Cardiac fibroblast (primary cell): ENCODE results near the gene NUTM1.
"Not testable (repeated sequence)": the region's sequence is repeated elsewhere in the genome, so short reads cannot be mapped to it uniquely, and the experiment has no call there.

ENCODE experiments used
- DNase-seq, 2 donors: peaks; one replicate each; pipeline versions ENCODE4 v3.0.0 to v3.0.0-alpha.2; 2010; ENCODE audit warnings: low read depth in 2 of 2
- H3K4me3 ChIP-seq, 2 donors: replicated peaks in 1 of 2; 1 replicate in 1 of 2; 2 replicates in 1 of 2; pipeline ENCODE4 v1.5.1; 2011; ENCODE audit warnings: low read depth in 2 of 2, low read length in 2 of 2, mild to moderate bottlenecking in 2 of 2, moderate library complexity in 1 of 2
- TF ChIP-seq, protein P1 (sequence below): IDR thresholded peaks from one replicate; pipeline ENCODE4 v1.5.1; 2011; ENCODE audit warnings: low read depth, mild to moderate bottlenecking, low read length, inconsistent platforms

NUTM1 gene

DNA sequence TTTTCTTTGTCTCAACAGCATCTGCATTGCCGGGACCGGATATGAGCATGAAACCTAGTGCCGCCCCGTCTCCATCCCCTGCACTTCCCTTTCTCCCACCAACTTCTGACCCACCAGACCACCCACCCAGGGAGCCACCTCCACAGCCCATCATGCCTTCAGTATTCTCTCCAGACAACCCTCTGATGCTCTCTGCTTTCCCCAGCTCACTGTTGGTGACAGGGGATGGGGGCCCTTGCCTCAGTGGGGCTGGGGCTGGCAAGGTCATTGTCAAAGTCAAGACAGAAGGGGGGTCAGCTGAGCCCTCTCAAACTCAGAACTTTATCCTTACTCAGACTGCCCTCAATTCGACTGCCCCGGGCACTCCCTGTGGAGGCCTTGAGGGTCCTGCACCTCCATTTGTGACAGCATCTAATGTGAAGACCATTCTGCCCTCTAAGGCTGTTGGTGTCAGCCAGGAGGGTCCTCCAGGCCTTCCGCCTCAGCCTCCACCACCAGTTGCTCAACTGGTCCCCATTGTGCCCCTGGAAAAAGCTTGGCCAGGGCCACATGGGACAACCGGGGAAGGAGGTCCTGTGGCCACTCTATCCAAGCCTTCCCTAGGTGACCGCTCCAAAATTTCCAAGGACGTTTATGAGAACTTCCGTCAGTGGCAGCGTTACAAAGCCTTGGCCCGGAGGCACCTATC, 5.0 kb downstream of the NUTM1 start:
- no peak for DNase-seq
- TF ChIP-seq, protein P1, sequence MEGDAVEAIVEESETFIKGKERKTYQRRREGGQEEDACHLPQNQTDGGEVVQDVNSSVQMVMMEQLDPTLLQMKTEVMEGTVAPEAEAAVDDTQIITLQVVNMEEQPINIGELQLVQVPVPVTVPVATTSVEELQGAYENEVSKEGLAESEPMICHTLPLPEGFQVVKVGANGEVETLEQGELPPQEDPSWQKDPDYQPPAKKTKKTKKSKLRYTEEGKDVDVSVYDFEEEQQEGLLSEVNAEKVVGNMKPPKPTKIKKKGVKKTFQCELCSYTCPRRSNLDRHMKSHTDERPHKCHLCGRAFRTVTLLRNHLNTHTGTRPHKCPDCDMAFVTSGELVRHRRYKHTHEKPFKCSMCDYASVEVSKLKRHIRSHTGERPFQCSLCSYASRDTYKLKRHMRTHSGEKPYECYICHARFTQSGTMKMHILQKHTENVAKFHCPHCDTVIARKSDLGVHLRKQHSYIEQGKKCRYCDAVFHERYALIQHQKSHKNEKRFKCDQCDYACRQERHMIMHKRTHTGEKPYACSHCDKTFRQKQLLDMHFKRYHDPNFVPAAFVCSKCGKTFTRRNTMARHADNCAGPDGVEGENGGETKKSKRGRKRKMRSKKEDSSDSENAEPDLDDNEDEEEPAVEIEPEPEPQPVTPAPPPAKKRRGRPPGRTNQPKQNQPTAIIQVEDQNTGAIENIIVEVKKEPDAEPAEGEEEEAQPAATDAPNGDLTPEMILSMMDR, result no peak
- H3K4me3 ChIP-seq, result no peak overlapping the region

DNA sequence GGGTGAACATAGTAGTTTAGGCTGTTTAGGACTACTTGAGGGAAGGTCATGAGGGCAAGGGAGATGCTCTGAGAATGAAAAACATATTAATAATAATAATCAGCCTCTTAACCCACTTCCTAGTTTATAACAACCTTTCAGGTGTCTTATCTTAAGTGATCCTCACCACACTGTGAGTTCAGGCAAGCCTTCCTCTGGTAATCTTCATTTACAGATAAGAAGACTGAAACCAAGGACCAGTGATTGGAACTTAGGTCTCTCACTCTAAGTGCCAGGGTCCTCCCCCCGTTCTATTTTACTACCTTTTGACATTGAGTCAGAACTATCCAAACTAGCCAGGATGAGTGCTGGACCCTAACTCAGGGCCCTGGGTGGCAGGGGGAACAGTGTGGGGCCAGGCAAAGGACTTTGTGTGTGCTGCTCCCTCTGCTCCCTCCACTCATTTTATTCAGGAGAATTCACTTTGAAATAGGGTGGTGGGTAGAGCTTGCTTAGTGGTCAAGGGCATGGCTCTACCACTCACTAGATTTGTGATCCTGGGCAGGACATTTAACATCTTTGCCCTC, 5.7 kb downstream of the NUTM1 start:
- no peak overlapping the region for H3K4me3 ChIP-seq
- no peak for DNase-seq
- TF ChIP-seq, protein P1, result no peak

DNA sequence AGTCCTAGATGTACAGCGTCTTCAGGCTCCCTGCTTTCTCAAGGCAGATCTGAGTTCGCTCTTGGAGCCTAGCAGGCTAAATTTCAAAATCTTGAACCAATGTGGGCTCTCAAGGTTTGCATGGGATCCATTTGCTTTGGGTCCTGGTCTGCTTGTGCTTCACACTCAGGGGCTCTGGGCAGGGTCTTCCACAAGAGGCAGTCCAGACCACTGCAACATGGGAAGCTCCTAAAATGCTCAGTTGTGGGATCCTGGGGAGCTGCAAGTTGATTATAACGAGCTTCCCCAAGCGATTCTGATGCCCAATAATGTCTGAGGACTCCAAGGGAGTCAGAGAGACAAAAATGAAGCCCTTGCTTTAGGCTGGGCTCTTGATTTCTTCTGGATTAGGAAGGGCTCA, 6.7 kb downstream of the NUTM1 start:
- H3K4me3 ChIP-seq, result no peak overlapping the region
- DNase-seq, result no peak
- TF ChIP-seq, protein P1, result no peak

DNA sequence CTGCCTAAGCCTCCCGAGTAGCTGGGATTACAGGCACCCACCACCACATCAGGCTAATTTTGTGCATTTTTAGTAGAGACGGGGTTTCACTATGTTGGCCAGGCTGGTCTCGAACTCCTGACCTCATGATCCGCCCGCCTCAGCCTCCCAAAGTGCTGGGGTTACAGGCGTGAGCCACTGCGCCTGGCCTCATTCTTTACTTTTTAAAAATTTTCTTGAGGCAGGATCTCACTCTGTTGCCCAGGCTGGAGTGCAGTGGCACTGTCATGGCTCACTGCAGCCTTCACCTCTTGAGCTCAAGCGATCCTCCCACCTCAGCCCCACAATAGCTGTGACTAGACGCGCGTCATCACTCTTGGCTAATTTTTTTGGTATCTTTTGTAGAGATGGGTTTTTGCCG, 9.9 kb downstream of the NUTM1 start:
- H3K4me3 ChIP-seq, DNase-seq: not testable (repeated sequence)

DNA sequence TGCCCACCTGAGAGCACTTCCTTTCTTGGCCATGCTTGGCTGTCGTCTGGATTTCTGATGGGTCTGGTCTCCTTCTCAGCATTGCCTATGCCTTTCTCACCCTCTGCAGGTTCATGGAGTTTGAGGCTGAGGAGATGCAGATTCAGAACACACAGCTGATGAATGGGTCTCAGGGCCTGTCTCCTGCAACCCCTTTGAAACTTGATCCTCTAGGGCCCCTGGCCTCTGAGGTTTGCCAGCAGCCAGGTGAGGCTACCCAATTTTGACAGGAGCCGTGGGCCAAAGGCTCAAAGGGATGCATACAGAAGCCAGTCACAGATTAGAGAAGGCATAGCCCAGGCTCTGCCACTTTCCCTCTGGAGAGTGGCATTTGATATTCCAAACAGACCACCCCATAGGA, 10.5 kb downstream of the NUTM1 start:
- no peak for DNase-seq
- TF ChIP-seq, protein P1, result no peak
- H3K4me3 ChIP-seq, result no peak overlapping the region

DNA sequence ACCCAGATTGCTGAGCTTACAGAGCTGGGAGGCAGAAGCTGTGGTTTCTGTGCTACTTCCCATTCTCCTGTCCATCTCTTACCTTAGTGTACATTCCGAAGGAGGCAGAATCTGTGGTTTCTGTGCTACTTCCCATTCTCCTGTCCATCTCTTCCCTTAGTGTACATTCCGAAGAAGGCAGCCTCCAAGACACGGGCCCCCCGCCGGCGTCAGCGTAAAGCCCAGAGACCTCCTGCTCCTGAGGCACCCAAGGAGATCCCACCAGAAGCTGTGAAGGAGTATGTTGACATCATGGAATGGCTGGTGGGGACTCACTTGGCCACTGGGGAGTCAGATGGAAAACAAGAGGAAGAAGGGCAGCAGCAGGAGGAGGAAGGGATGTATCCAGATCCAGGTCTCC, 11.2 kb downstream of the NUTM1 start:
- no peak for DNase-seq
- no peak overlapping the region for H3K4me3 ChIP-seq
- TF ChIP-seq, protein P1, result no peak

DNA sequence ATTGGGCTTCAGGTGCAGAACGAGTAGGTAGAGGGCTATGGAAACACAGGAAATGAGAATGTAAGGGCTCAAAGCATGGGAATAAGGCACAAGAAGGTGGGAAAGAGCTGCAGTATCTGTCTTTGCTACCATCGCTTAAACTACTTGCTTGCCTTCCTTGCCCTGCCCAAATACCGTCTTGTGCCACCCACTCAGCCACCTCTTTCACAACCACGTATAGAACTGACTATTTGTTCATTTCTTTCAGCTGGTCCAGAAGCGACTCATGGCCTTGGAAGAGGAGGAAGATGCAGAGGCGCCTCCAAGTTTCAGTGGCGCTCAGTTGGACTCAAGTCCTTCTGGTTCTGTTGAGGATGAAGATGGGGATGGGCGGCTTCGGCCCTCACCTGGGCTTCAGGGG, 12.1 kb downstream of the NUTM1 start:
- no peak overlapping the region for H3K4me3 ChIP-seq
- no peak for DNase-seq
- TF ChIP-seq, protein P1, result no peak
